ENCODE results near the gene FER. TPM values are rescaled to one million over a fixed set of nuclear protein-coding genes. Genes with fewer than 3 reads are reported as not detected.

Gene FER
- total and polyA plus RNA-seq, 9 of the 15 experiments (the other 6 are each of a cell fraction or from before 2014, with no cell fraction given), result 6.7 to 18.2 (median 8.9) TPM

DNA sequence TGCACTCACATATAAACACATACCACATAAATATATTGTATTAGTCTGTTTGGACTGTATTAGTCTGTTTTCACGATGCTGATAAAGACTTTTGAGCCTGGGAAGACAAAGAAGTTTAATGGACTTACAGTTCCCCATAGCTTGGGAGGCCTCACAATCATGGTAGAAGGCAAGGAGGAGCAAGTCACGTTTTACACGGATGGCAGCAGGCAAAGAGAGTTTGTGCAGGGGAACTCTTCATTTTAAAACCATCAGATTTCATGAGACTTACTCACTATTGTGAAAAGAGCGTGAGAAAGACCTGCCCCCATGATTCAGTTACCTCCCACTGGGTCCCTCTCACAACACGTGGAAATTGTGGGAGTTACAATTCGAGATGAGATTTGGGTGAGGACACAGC, 133.4 kb downstream of the FER start:
- Histone ChIP-seq H3K4me3 (no peak overlapping the region), H3K4me1 (replicated peaks in 1 of 2; ENCODE audit: control insufficient read depth in 2 of 2, insufficient read depth in 2 of 2, low read length in 2 of 2) (no peaks in the 10 kb centered on the region), H2AFZ (ENCODE audit: low read depth, low read length) (no peak overlapping the region), H4K20me1 (replicated peaks; ENCODE audit: control insufficient read depth, insufficient read depth, low read length) (no peaks in the 10 kb centered on the region), H3K36me3 (ENCODE audit: control insufficient read depth, insufficient read depth, low read length) (no peaks in the 10 kb centered on the region), H3K27me3 (ENCODE audit: control insufficient read depth in 2 of 2, insufficient read depth in 2 of 2, low read length in 2 of 2) (no peaks in the 10 kb centered on the region), H3K9me3 (replicated peaks; ENCODE audit: control insufficient read depth, insufficient read depth, low read depth, low read length) (peaks cover 3% of the 10 kb centered on the region; the same call in 1 of the 2 replicates), H3K79me2 (ENCODE audit: control insufficient read depth, insufficient read depth, low read length) (no peaks in the 10 kb centered on the region), H3K9me1 (ENCODE audit: control insufficient read depth, insufficient read depth, low read length) (no peaks in the 10 kb centered on the region), H3K4me2 (ENCODE audit: insufficient read depth, low read length) (no peak overlapping the region), H3K27ac (ENCODE audit: extremely low read depth, low read depth, low read length) (no peak overlapping the region), H3K9ac (ENCODE audit: insufficient read depth in 1 of 2, low read depth in 2 of 2, low read length in 2 of 2) (no peak overlapping the region)
- ChIA-PET POLR2A (no interaction called here), CTCF (ENCODE audit: low intra/inter-chr PET ratio) (no interaction called here)
- TF ChIP-seq NELFE (IDR thresholded peaks at IDR 0.05; ENCODE audit: insufficient read depth, insufficient read length), result no peak
- TF ChIP-seq ZKSCAN1 (IDR thresholded peaks at IDR 0.05; ENCODE audit: low read depth, low read length), result no peak
- peak; percentile 46 for TF ChIP-seq ZFP36 (IDR thresholded peaks at IDR 0.05; ENCODE audit: low read depth, low read length, partially characterized antibody)
- TF ChIP-seq ZNF431 (CRISPR knock-in tag; IDR thresholded peaks at IDR 0.05), result peak; percentile 99
- WGBS (ENCODE audit: insufficient coverage, low coverage, missing lambda C conversion rate), result 21% methylated on average over 6 of the region's 6 CpGs
- no TSS peak for BruUV-seq (replicated peaks)
- in situ Hi-C loops (cut with MboI) (no loop called here), intact Hi-C loops (cut with micrococcal nuclease) (no loop called here)
- DNase-seq (ENCODE audit: extremely low read depth in 1 of 4, low spot score in 3 of 4) (peak in 1 of 4 experiments; percentile 6), ATAC-seq (no peak), FAIRE-seq (no peak)

DNA sequence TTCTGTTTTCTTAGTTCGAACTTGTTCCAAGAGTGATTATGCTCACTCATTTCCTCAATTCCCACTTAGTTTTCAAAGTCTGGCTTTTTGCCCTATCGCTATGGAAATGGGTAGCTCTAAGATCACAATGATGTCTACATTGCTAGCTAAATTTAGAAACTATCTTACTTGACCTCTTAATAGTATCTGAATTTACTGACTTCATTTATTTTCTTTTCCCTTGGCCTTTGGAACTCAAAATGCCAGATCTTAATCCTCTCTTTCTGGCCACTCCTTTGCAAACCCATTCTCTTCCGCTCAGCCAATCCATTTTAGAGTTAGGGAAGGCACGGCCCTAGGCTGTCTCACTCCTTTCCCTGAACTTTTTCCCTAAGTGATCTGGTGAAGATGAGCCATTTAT, 137.0 kb downstream of the FER start:
- Histone ChIP-seq H3K79me2 (ENCODE audit: control insufficient read depth, insufficient read depth, low read length) (no peaks in the 10 kb centered on the region), H3K27me3 (ENCODE audit: control insufficient read depth in 2 of 2, insufficient read depth in 2 of 2, low read length in 2 of 2) (no peaks in the 10 kb centered on the region), H3K36me3 (ENCODE audit: control insufficient read depth, insufficient read depth, low read length) (no peaks in the 10 kb centered on the region), H3K9ac (ENCODE audit: insufficient read depth in 1 of 2, low read depth in 2 of 2, low read length in 2 of 2) (no peak overlapping the region), H2AFZ (ENCODE audit: low read depth, low read length) (no peak overlapping the region), H3K4me3 (no peak overlapping the region), H3K4me2 (ENCODE audit: insufficient read depth, low read length) (no peak overlapping the region), H3K9me3 (replicated peaks; ENCODE audit: control insufficient read depth, insufficient read depth, low read depth, low read length) (peaks cover 3% of the 10 kb centered on the region; the same call in 1 of the 2 replicates), H3K9me1 (ENCODE audit: control insufficient read depth, insufficient read depth, low read length) (no peaks in the 10 kb centered on the region), H3K4me1 (replicated peaks in 1 of 2; ENCODE audit: control insufficient read depth in 2 of 2, insufficient read depth in 2 of 2, low read length in 2 of 2) (no peaks in the 10 kb centered on the region), H3K27ac (ENCODE audit: extremely low read depth, low read depth, low read length) (no peak overlapping the region), H4K20me1 (replicated peaks; ENCODE audit: control insufficient read depth, insufficient read depth, low read length) (no peaks in the 10 kb centered on the region)
- no TSS peak for BruUV-seq (replicated peaks)
- TF ChIP-seq CBX2 (IDR thresholded peaks at IDR 0.05; ENCODE audit: insufficient read depth, low read length, poor library complexity, severe bottlenecking) (no peak), BDP1 (IDR thresholded peaks at IDR 0.05; ENCODE audit: insufficient read depth, insufficient read length) (no peak), NEUROD1 (IDR thresholded peaks at IDR 0.05; ENCODE audit: borderline replicate concordance, low read depth, low read length, partially characterized antibody) (no peak), ETV1 (tag; conservative IDR thresholded peaks at IDR 0.05; ENCODE audit: low read depth) (no peak), MTA3 (IDR thresholded peaks at IDR 0.05; ENCODE audit: borderline replicate concordance) (no peak), ZNF436 (CRISPR knock-in tag; IDR thresholded peaks at IDR 0.05) (no peak), ZKSCAN1 (IDR thresholded peaks at IDR 0.05; ENCODE audit: low read depth, low read length) (no peak)
- TF ChIP-seq, protein P1, sequence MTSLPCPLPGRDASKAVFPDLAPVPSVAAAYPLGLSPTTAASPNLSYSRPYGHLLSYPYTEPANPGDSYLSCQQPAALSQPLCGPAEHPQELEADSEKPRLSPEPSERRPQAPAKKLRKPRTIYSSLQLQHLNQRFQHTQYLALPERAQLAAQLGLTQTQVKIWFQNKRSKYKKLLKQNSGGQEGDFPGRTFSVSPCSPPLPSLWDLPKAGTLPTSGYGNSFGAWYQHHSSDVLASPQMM (CRISPR knock-in tag; IDR thresholded peaks at IDR 0.05), result no peak
- TF ChIP-seq, protein P2, sequence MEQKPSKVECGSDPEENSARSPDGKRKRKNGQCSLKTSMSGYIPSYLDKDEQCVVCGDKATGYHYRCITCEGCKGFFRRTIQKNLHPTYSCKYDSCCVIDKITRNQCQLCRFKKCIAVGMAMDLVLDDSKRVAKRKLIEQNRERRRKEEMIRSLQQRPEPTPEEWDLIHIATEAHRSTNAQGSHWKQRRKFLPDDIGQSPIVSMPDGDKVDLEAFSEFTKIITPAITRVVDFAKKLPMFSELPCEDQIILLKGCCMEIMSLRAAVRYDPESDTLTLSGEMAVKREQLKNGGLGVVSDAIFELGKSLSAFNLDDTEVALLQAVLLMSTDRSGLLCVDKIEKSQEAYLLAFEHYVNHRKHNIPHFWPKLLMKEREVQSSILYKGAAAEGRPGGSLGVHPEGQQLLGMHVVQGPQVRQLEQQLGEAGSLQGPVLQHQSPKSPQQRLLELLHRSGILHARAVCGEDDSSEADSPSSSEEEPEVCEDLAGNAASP (IDR thresholded peaks at IDR 0.05), result no peak
- intact Hi-C loops (cut with micrococcal nuclease), result no loop called here
- no peak for DNase-seq (ENCODE audit: extremely low read depth in 1 of 4, low spot score in 3 of 4)
- 40% methylated on average over 4 of the region's 4 CpGs for whole genome bisulfite sequencing (ENCODE audit: insufficient coverage, low coverage, missing lambda C conversion rate)
- ChIA-PET POLR2A (interaction anchor here (0.8 to 1.1 kb wide), 2 partner anchors 141 to 214 kb away, joined by 3 read pairs; no protein-coding TSS in a partner anchor), CTCF (ENCODE audit: low intra/inter-chr PET ratio) (no interaction called here)
- in situ Hi-C loops (cut with MboI), result no loop called here
- no peak for FAIRE-seq
- no peak for ATAC-seq
